Measurements from ENCODE around the gene CLDND1. TPM values are rescaled to one million over a fixed set of nuclear protein-coding genes. Genes with fewer than 3 reads are reported as not detected.

The CLDND1 gene
- total and polyA plus RNA-seq, 8 donors: 20.6 to 161 (median 75.7) TPM

DNA sequence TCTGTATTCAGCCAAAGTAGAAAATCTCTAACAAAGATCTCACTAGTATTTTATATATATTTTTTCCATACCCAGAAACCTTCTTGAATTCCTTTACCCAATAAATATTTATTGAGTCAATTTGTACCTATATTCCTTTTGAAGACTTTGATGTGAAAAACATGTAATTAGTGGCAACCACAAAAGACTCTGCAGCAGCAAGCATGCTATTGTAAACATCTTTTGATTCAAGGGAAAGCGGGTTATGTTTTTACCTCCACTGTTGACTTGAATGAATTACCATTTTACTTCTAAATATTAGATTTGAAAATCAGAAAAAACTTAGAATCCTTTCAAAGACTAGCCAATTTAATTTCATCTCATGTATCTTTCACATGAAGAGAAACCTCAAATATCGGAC is 11.5 kb upstream of the CLDND1 start:
- no peak overlapping the region for H3K4me3 ChIP-seq
- H3K27ac ChIP-seq: no peak overlapping the region
- TF ChIP-seq POLR2A (IDR thresholded peaks at IDR 0.05): no peak
- no peak for TF ChIP-seq POLR2AphosphoS5 (IDR thresholded peaks at IDR 0.05)
- no peak for TF ChIP-seq EP300 (IDR thresholded peaks at IDR 0.05)
- TF ChIP-seq, protein P1, sequence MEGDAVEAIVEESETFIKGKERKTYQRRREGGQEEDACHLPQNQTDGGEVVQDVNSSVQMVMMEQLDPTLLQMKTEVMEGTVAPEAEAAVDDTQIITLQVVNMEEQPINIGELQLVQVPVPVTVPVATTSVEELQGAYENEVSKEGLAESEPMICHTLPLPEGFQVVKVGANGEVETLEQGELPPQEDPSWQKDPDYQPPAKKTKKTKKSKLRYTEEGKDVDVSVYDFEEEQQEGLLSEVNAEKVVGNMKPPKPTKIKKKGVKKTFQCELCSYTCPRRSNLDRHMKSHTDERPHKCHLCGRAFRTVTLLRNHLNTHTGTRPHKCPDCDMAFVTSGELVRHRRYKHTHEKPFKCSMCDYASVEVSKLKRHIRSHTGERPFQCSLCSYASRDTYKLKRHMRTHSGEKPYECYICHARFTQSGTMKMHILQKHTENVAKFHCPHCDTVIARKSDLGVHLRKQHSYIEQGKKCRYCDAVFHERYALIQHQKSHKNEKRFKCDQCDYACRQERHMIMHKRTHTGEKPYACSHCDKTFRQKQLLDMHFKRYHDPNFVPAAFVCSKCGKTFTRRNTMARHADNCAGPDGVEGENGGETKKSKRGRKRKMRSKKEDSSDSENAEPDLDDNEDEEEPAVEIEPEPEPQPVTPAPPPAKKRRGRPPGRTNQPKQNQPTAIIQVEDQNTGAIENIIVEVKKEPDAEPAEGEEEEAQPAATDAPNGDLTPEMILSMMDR (IDR thresholded peaks at IDR 0.05): no peak
- H3K36me3 ChIP-seq: no peaks in the 10 kb centered on the region
- no peaks in the 10 kb centered on the region for H3K4me1 ChIP-seq
- no peaks in the 10 kb centered on the region for H3K27me3 ChIP-seq
- no peaks in the 10 kb centered on the region for H3K9me3 ChIP-seq
- WGBS, 5 donors: 81 to 91% (median 85%) methylated on average over 2 of the region's 2 CpGs
- intact Hi-C loops (cut with DNase I; ENCODE audit: low total_unique reads): no loop called here
- DNase-seq: no peak

DNA sequence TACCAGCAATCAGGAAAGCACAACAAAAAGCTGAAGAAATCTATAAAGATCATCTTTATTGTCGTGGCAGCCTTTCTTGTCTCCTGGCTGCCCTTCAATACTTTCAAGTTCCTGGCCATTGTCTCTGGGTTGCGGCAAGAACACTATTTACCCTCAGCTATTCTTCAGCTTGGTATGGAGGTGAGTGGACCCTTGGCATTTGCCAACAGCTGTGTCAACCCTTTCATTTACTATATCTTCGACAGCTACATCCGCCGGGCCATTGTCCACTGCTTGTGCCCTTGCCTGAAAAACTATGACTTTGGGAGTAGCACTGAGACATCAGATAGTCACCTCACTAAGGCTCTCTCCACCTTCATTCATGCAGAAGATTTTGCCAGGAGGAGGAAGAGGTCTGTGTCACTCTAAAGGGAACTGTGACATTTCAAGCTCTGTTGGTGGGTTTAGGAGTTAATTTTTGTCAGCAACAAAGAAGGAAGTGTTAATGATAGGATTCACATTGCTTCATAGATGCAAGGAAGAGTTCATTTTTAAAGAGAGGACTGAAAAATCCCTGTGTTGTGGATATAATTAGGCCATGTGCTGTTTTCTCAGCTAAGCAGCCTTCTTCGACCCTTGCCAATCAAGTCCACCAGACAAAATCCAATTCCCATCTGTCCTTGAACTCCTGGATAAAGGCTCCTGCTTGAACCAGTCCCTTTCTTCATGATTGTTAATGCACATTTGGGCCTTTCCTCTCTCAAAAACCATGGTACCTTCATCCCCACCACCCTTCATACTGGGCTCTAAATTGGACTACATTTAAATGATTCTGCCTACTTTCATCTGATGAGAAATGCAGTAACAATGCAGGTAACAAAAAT is 10.2 kb upstream of the CLDND1 start:
- Histone ChIP-seq H3K27ac (no peak overlapping the region), H3K27me3 (no peaks in the 10 kb centered on the region), H3K4me1 (no peaks in the 10 kb centered on the region), H3K36me3 (no peaks in the 10 kb centered on the region), H3K4me3 (no peak overlapping the region), H3K9me3 (no peaks in the 10 kb centered on the region)
- no peak for TF ChIP-seq EP300 (IDR thresholded peaks at IDR 0.05)
- TF ChIP-seq, protein P1 (IDR thresholded peaks at IDR 0.05): no peak
- no peak for TF ChIP-seq POLR2AphosphoS5 (IDR thresholded peaks at IDR 0.05)
- no peak for TF ChIP-seq POLR2A (IDR thresholded peaks at IDR 0.05)
- DNase-seq: no peak
- intact Hi-C loops (cut with DNase I; ENCODE audit: low total_unique reads): no loop called here
- 83 to 95% (median 90%) methylated on average over 6 of the region's 6 CpGs for WGBS, 5 donors

DNA sequence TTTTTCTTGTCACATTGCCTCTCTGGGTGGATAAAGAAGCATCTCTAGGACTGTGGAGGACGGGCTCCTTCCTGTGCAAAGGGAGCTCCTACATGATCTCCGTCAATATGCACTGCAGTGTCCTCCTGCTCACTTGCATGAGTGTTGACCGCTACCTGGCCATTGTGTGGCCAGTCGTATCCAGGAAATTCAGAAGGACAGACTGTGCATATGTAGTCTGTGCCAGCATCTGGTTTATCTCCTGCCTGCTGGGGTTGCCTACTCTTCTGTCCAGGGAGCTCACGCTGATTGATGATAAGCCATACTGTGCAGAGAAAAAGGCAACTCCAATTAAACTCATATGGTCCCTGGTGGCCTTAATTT is 9.6 kb upstream of the CLDND1 start:
- no peak for DNase-seq
- no peaks in the 10 kb centered on the region for H3K9me3 ChIP-seq
- H3K27me3 ChIP-seq: no peaks in the 10 kb centered on the region
- WGBS, 5 donors: 66 to 85% (median 79%) methylated on average over 5 of the region's 5 CpGs
- no peak overlapping the region for H3K27ac ChIP-seq
- H3K4me3 ChIP-seq: no peak overlapping the region
- TF ChIP-seq EP300 (IDR thresholded peaks at IDR 0.05) (no peak), POLR2A (IDR thresholded peaks at IDR 0.05) (no peak), POLR2AphosphoS5 (IDR thresholded peaks at IDR 0.05) (no peak)
- TF ChIP-seq, protein P1 (IDR thresholded peaks at IDR 0.05): no peak
- no peaks in the 10 kb centered on the region for H3K36me3 ChIP-seq
- intact Hi-C loops (cut with DNase I; ENCODE audit: low total_unique reads): no loop called here
- no peaks in the 10 kb centered on the region for H3K4me1 ChIP-seq

DNA sequence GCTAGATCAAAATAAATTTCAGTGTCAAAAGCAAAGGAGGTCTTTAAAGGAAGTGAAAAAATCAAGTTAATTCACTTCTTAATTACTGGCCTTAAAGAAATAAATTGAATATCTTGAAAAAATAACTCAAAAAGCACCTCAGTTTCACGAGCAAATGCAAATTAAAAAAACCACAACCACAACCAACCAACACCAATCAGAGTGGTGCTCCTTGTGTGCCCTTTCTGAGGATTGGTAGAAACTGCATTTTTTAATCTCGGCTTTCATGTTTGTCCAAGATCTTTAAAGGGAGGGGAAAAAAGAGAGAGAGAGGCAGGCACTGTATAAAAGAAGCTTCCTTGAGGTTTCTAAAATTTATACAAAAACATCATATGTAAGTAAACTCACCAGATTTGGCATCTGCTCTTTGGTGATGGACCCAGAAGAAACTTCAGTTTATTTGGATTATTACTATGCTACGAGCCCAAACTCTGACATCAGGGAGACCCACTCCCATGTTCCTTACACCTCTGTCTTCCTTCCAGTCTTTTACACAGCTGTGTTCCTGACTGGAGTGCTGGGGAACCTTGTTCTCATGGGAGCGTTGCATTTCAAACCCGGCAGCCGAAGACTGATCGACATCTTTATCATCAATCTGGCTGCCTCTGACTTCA is 9.0 kb upstream of the CLDND1 start, which contains the start of gene GPR15:
GPR15 (plus strand) TSS at position 357 of the 653 bp plus-strand sequence; CDS start at position 413, 56 bp downstream.
- Histone ChIP-seq H3K27ac (no peak within 1 kb of the TSS), H3K9me3 (no peaks in the 10 kb centered on the region), H3K4me1 (no peaks in the 10 kb centered on the region), H3K36me3 (no peaks in the 10 kb centered on the region), H3K27me3 (no peaks in the 10 kb centered on the region), H3K4me3 (no peak within 1 kb of the TSS)
- no peak for DNase-seq
- intact Hi-C loops (cut with DNase I; ENCODE audit: low total_unique reads): no loop called here
- 69 to 81% (median 71%) methylated on average over 7 of the region's 7 CpGs for WGBS, 5 donors
- TF ChIP-seq POLR2A (IDR thresholded peaks at IDR 0.05) (no peak), POLR2AphosphoS5 (IDR thresholded peaks at IDR 0.05) (no peak)
- TF ChIP-seq, protein P1 (IDR thresholded peaks at IDR 0.05): no peak

Measured in stomach (tissue), 9 donors.